Mesenchymal stem cell (in vitro differentiated cells and primary cell): Measurements from ENCODE around the gene TENM3.

Experiments
- DNase-seq: peaks from one replicate; pipeline ENCODE4 v3.0.0-alpha.2; 2013
- H2AFZ ChIP-seq: one replicate; pipeline ENCODE4 v1.6.1; 2013; ENCODE audit warnings: low read depth, mild to moderate bottlenecking, control low read depth, inconsistent platforms, low read length, moderate library complexity
- H2AK5ac ChIP-seq: 2 replicates; pipeline ENCODE4 v1.6.1; 2013; ENCODE audit warnings: low read length, moderate library complexity, mild to moderate bottlenecking, inconsistent platforms; ENCODE audit not compliant: severe bottlenecking
- H2BK120ac ChIP-seq: one replicate; pipeline ENCODE4 v1.6.1; 2013; ENCODE audit warnings: low read depth, mild to moderate bottlenecking, inconsistent platforms, low read length, moderate library complexity
- H2BK12ac ChIP-seq, 2 experiments: one replicate each; pipeline ENCODE4 v1.6.1; 2013; ENCODE audit warnings: inconsistent platforms in 2 of 2, low read length in 2 of 2, mild to moderate bottlenecking in 2 of 2, moderate library complexity in 2 of 2, control low read depth in 1 of 2
- H2BK15ac ChIP-seq: one replicate; pipeline ENCODE4 v1.6.1; 2013; ENCODE audit warnings: mild to moderate bottlenecking, low read depth, inconsistent platforms; ENCODE audit not compliant: poor library complexity, severe bottlenecking
- H2BK5ac ChIP-seq: 2 replicates; pipeline ENCODE4 v1.6.1; 2013; ENCODE audit warnings: low read depth, mild to moderate bottlenecking, low read length, control low read depth, inconsistent platforms; ENCODE audit not compliant: poor library complexity, severe bottlenecking
- H3K14ac ChIP-seq, 2 experiments: one replicate each; pipeline ENCODE4 v1.6.1; 2013; ENCODE audit warnings: inconsistent platforms in 2 of 2, low read length in 2 of 2, control low read depth in 1 of 2, mild to moderate bottlenecking in 1 of 2, moderate library complexity in 1 of 2
- H3K18ac ChIP-seq, 2 experiments: one replicate each; pipeline ENCODE4 v1.6.1; 2013; ENCODE audit warnings: inconsistent platforms in 2 of 2, low read length in 2 of 2, control low read depth in 1 of 2, low read depth in 1 of 2, mild to moderate bottlenecking in 1 of 2
- H3K23ac ChIP-seq, 2 experiments: one replicate each; pipeline ENCODE4 v1.6.1; 2013; ENCODE audit warnings: inconsistent platforms in 2 of 2, low read length in 2 of 2, mild to moderate bottlenecking in 2 of 2, moderate library complexity in 2 of 2, control low read depth in 1 of 2
- H3K27ac ChIP-seq: 2 replicates; pipeline ENCODE4 v1.5.1; 2013; ENCODE audit warnings: mild to moderate bottlenecking, moderate library complexity, low read length, control low read depth, inconsistent platforms; ENCODE audit not compliant: poor library complexity, severe bottlenecking
- H3K27me3 ChIP-seq, 2 experiments: 2 replicates each; pipeline versions ENCODE4 v1.6.1 to v1.7.0; 2013; ENCODE audit warnings: low read length in 2 of 2, mild to moderate bottlenecking in 2 of 2, moderate library complexity in 2 of 2, control low read depth in 1 of 2, inconsistent platforms in 1 of 2; ENCODE audit not compliant: control insufficient read depth in 1 of 2, insufficient read depth in 1 of 2
- H3K36me3 ChIP-seq, 2 experiments: 2 replicates each; pipeline versions ENCODE4 v1.6.1 to v1.7.0; 2013; ENCODE audit warnings: low read length in 2 of 2, control low read depth in 1 of 2, inconsistent platforms in 1 of 2, low read depth in 1 of 2, mild to moderate bottlenecking in 1 of 2; ENCODE audit not compliant: insufficient read depth in 2 of 2, control insufficient read depth in 1 of 2
- H3K4ac ChIP-seq, 2 experiments: one replicate each; pipeline ENCODE4 v1.6.1; 2013; ENCODE audit warnings: inconsistent platforms in 2 of 2, low read length in 2 of 2, mild to moderate bottlenecking in 2 of 2, moderate library complexity in 2 of 2, control low read depth in 1 of 2, low read depth in 1 of 2
- H3K4me1 ChIP-seq: 2 replicates; pipeline ENCODE4 v1.6.1; 2013; ENCODE audit warnings: low read depth, low read length, control low read depth; ENCODE audit not compliant: control insufficient read depth, insufficient read depth
- H3K4me2 ChIP-seq: 2 replicates; pipeline ENCODE4 v1.6.1; 2013; ENCODE audit warnings: low read length, mild to moderate bottlenecking, inconsistent platforms; ENCODE audit not compliant: poor library complexity, severe bottlenecking
- H3K4me3 ChIP-seq, 2 experiments: 2 replicates each; pipeline versions ENCODE4 v1.5.1 to v1.7.0; 2013; ENCODE audit warnings: low read length in 2 of 2, mild to moderate bottlenecking in 2 of 2, control low read depth in 1 of 2, low read depth in 1 of 2; ENCODE audit not compliant: insufficient read depth in 1 of 2
- H3K79me1 ChIP-seq: replicated peaks from 2 replicates; pipeline ENCODE4 v1.6.1; 2013; ENCODE audit warnings: mild to moderate bottlenecking, control low read depth, low read length, inconsistent platforms; ENCODE audit not compliant: poor library complexity, severe bottlenecking
- H3K9ac ChIP-seq: 2 replicates; pipeline ENCODE4 v1.7.0; 2013; ENCODE audit warnings: mild to moderate bottlenecking, low read length, moderate library complexity
- H3K9me3 ChIP-seq: 2 replicates; pipeline ENCODE4 v1.7.0; 2013; ENCODE audit warnings: mild to moderate bottlenecking, low read length; ENCODE audit not compliant: control insufficient read depth
- H4K8ac ChIP-seq: one replicate; pipeline ENCODE4 v1.6.1; 2013; ENCODE audit warnings: inconsistent platforms, mild to moderate bottlenecking, low read length, moderate library complexity
- H4K91ac ChIP-seq: one replicate; pipeline ENCODE4 v1.6.1; 2013; ENCODE audit warnings: mild to moderate bottlenecking, low read length, inconsistent platforms
- WGBS: methylation state at CpG from one replicate; pipeline ENCODE4 v1.1.7; 2013; ENCODE audit warnings: mixed read lengths; 5-methylcytosine and 5-hydroxymethylcytosine counted together

TENM3 gene

GRCh38 chr4:182715548-182715947 lies 472.3 kb downstream of the TENM3 start:
- H2BK120ac ChIP-seq: no peak overlapping the region
- H2BK5ac ChIP-seq: no peak overlapping the region
- 73% methylated on average over 3 of the region's 3 CpGs for WGBS
- H3K9ac ChIP-seq: no peak overlapping the region
- no peak overlapping the region for H4K91ac ChIP-seq
- no peak overlapping the region for H3K14ac ChIP-seq
- H3K79me1 ChIP-seq: no peaks in the 10 kb centered on the region
- no peak overlapping the region for H3K4me3 ChIP-seq
- no peak overlapping the region for H3K23ac ChIP-seq
- no peak overlapping the region for H3K4me2 ChIP-seq
- H3K4me1 ChIP-seq: no peaks in the 10 kb centered on the region
- H3K4ac ChIP-seq: no peak overlapping the region
- H4K8ac ChIP-seq: no peak overlapping the region
- H3K9me3 ChIP-seq: no peaks in the 10 kb centered on the region
- no peak overlapping the region for H2BK15ac ChIP-seq
- H2AK5ac ChIP-seq: no peak overlapping the region
- DNase-seq: no peak
- no peak overlapping the region for H2BK12ac ChIP-seq
- no peak overlapping the region for H2AFZ ChIP-seq
- H3K27me3 ChIP-seq: no peaks in the 10 kb centered on the region
- no peak overlapping the region for H3K27ac ChIP-seq
- peaks cover 3 to 5% of the 10 kb centered on the region in 2 experiments for H3K36me3 ChIP-seq
- H3K18ac ChIP-seq: no peak overlapping the region

- Histone ChIP-seq H2AFZ (no peak overlapping the region), H2BK15ac (no peak overlapping the region), H3K36me3 (peaks cover 5 to 6% of the 10 kb centered on the region in 2 experiments), H3K14ac (no peak overlapping the region), H4K91ac (no peak overlapping the region), H3K79me1 (no peaks in the 10 kb centered on the region), H3K4ac (no peak overlapping the region), H2BK12ac (no peak overlapping the region), H3K9me3 (no peaks in the 10 kb centered on the region), H3K27me3 (no peaks in the 10 kb centered on the region), H3K27ac (no peak overlapping the region), H4K8ac (no peak overlapping the region), H3K9ac (no peak overlapping the region), H2BK5ac (no peak overlapping the region), H2BK120ac (no peak overlapping the region), H3K18ac (no peak overlapping the region), H3K23ac (no peak overlapping the region), H3K4me3 (no peak overlapping the region), H3K4me1 (no peaks in the 10 kb centered on the region), H2AK5ac (no peak overlapping the region), H3K4me2 (no peak overlapping the region)
- DNase-seq: no peak
- WGBS: 34% methylated on average over 3 of the region's 3 CpGs
Measured at GRCh38 chr4:182716192-182716591, 473.0 kb downstream of the TENM3 start.

GRCh38 chr4:182717788-182718583 lies 474.8 kb downstream of the TENM3 start:
- H2AFZ ChIP-seq: no peak overlapping the region
- no peaks in the 10 kb centered on the region for H3K9me3 ChIP-seq
- H3K4me1 ChIP-seq: no peaks in the 10 kb centered on the region
- no peak overlapping the region for H4K8ac ChIP-seq
- no peak overlapping the region for H3K23ac ChIP-seq
- H3K4me2 ChIP-seq: no peak overlapping the region
- H3K18ac ChIP-seq: no peak overlapping the region
- no peaks in the 10 kb centered on the region for H3K79me1 ChIP-seq
- no peak overlapping the region for H3K9ac ChIP-seq
- WGBS: 84% methylated on average over 4 of the region's 6 CpGs
- H2BK15ac ChIP-seq: no peak overlapping the region
- no peaks in the 10 kb centered on the region for H3K27me3 ChIP-seq
- H3K4ac ChIP-seq: no peak overlapping the region
- no peak overlapping the region for H2BK5ac ChIP-seq
- H2BK120ac ChIP-seq: no peak overlapping the region
- no peak overlapping the region for H4K91ac ChIP-seq
- no peak overlapping the region for H2BK12ac ChIP-seq
- no peak overlapping the region for H3K4me3 ChIP-seq
- no peak for DNase-seq
- H3K14ac ChIP-seq: no peak overlapping the region
- no peak overlapping the region for H3K27ac ChIP-seq
- peaks cover 5 to 6% of the 10 kb centered on the region in 2 experiments for H3K36me3 ChIP-seq
- no peak overlapping the region for H2AK5ac ChIP-seq

- Histone ChIP-seq H4K91ac (no peak overlapping the region), H3K4me3 (no peak overlapping the region), H3K18ac (no peak overlapping the region), H3K79me1 (no peaks in the 10 kb centered on the region), H2BK12ac (no peak overlapping the region), H4K8ac (no peak overlapping the region), H2AFZ (no peak overlapping the region), H2AK5ac (no peak overlapping the region), H3K36me3 (peaks cover 0 to 3% of the 10 kb centered on the region in 2 experiments), H3K23ac (no peak overlapping the region), H3K14ac (no peak overlapping the region), H3K4me1 (peaks cover 2% of the 10 kb centered on the region), H2BK120ac (no peak overlapping the region), H3K4me2 (no peak overlapping the region), H3K4ac (no peak overlapping the region), H3K9ac (no peak overlapping the region), H3K9me3 (no peaks in the 10 kb centered on the region), H2BK5ac (no peak overlapping the region), H2BK15ac (no peak overlapping the region), H3K27me3 (no peaks in the 10 kb centered on the region), H3K27ac (no peak overlapping the region)
- WGBS: 63% methylated on average over 2 of the region's 2 CpGs
- no peak for DNase-seq
Measured at GRCh38 chr4:182724414-182724813, 481.2 kb downstream of the TENM3 start.
